Measurements from ENCODE around the gene EIF4H. TPM values are rescaled to one million over a fixed set of nuclear protein-coding genes. Genes with fewer than 3 reads are reported as not detected.
A peak's percentile ranks its signal among the peaks of the same experiment; 100 is the strongest.

Gene EIF4H
- total and polyA plus RNA-seq, 12 donors, result 76.2 to 239 (median 191) TPM

GRCh38 chr7:74130518-74130917 lies 43.6 kb upstream of the EIF4H start:
- intact Hi-C loops (cut with DNase I), result no loop called here
- DNase-seq, result no peak
- WGBS, 2 donors, result 77 to 81% methylated on average over 4 of the region's 4 CpGs

GRCh38 chr7:74134117-74134620 lies 40.0 kb upstream of the EIF4H start:
- intact Hi-C loops (cut with DNase I), result no loop called here
- WGBS, 2 donors, result 61 to 75% methylated on average over 8 of the region's 8 CpGs
- peaks cover 0 to 12% (median 0%) of the 10 kb centered on the region in 9 donors for H3K4me1 ChIP-seq
- H3K4me3 ChIP-seq, result no peak overlapping the region
- H3K27ac ChIP-seq, result peak overlapping the region in 1 of 10 donors; percentile 61
- H3K36me3 ChIP-seq, result no peaks in the 10 kb centered on the region
- no peak for ATAC-seq
- H3K27me3 ChIP-seq, result peaks cover 0 to 4% (median 0%) of the 10 kb centered on the region in 7 donors
- no peak for TF ChIP-seq CTCF (IDR thresholded peaks at IDR 0.05)
- H3K9me3 ChIP-seq, result no peaks in the 10 kb centered on the region
- no peak for DNase-seq

More at GRCh38 chr7:74130518-74130917, 43.6 kb upstream of the EIF4H start:
- no peak for ATAC-seq
- H3K27me3 ChIP-seq, result peaks cover 0 to 4% (median 0%) of the 10 kb centered on the region in 7 donors
- H3K4me3 ChIP-seq, result no peak overlapping the region
- H3K9me3 ChIP-seq, result no peaks in the 10 kb centered on the region
- H3K36me3 ChIP-seq, result no peaks in the 10 kb centered on the region
- H3K27ac ChIP-seq, result no peak overlapping the region
- TF ChIP-seq CTCF (IDR thresholded peaks at IDR 0.05), result no peak
- H3K4me1 ChIP-seq, result peaks cover 0 to 12% (median 0%) of the 10 kb centered on the region in 9 donors

GRCh38 chr7:74138334-74138867 lies 35.8 kb upstream of the EIF4H start:
- intact Hi-C loops (cut with DNase I), result no loop called here
- no peaks in the 10 kb centered on the region for H3K36me3 ChIP-seq
- TF ChIP-seq CTCF (IDR thresholded peaks at IDR 0.05), result no peak
- H3K4me1 ChIP-seq, result peaks cover 0 to 12% (median 0%) of the 10 kb centered on the region in 9 donors
- H3K27ac ChIP-seq, result no peak overlapping the region
- no peaks in the 10 kb centered on the region for H3K9me3 ChIP-seq
- H3K4me3 ChIP-seq, result no peak overlapping the region
- WGBS, 2 donors, result 88 to 92% methylated on average over 12 of the region's 12 CpGs
- H3K27me3 ChIP-seq, result peaks cover 0 to 4% (median 0%) of the 10 kb centered on the region in 7 donors
- ATAC-seq (no peak), DNase-seq (no peak)

DNA sequence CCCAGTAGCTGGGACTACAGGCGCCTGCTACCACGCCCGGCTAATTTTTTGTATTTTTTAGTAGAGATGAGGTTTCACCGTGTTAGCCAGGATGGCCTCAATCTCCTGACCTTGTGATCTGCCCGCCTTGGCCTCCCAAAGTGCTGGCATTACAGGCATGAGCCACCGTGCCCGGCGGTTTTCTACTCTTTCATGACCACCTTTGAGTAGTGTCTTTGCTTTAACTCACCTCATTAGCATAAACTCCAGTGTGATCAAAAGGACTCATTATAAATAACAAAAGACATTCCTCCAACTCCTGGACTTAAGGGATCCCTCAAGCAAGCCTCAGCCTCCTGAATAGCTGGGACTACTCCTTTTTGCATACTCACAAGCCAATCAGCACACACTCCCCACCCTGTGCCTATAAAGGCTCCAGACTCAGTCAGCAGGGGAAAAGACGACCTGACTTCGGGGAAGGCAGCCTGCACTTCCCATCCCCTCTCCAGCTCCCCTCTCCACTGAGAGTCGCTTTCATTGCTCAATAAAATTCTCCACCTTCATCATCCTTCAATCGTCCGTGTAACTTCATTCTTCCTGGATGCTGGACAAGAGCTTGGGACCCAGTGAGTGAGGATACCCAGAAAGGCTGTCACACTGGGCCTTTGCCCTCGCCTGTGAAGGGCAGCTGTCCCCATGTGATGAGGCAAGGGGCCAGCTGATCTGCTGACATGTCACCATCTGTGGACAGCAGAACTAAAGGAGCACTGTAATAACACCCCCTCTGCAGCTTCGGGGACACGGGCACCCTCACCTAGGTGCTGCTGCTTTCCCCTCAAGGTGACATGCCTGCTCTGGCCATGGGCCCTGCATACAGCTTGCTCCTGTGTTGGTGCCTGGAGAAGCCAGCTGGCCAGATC lies 35.0 kb upstream of the EIF4H start:
- no peaks in the 10 kb centered on the region for H3K9me3 ChIP-seq
- intact Hi-C loops (cut with DNase I), result no loop called here
- peak overlapping the region in 1 of 10 donors; percentile 2 for H3K27ac ChIP-seq
- no peak overlapping the region for H3K4me3 ChIP-seq
- WGBS, 2 donors, result 85 to 88% methylated on average over 16 of the region's 16 CpGs
- DNase-seq (no peak), ATAC-seq (peak in 4 of 8 donors; percentile 55 to 73 (median 66))
- peaks cover 0 to 8% (median 0%) of the 10 kb centered on the region in 9 donors for H3K4me1 ChIP-seq
- H3K36me3 ChIP-seq, result no peaks in the 10 kb centered on the region
- TF ChIP-seq CTCF (IDR thresholded peaks at IDR 0.05), result no peak
- peaks cover 0 to under 1% (median 0%) of the 10 kb centered on the region in 7 donors for H3K27me3 ChIP-seq
